ENCODE measurements around the gene GALNT18.

GRCh38 chr11:11629368-11629767, 7.6 kb upstream of the GALNT18 start:
- TF ChIP-seq ZFP30 (CRISPR knock-in tag; IDR thresholded peaks at IDR 0.05) (no peak), ARNTL (CRISPR knock-in tag; IDR thresholded peaks at IDR 0.05; ENCODE audit: borderline replicate concordance, low read depth) (no peak), SNAI2 (CRISPR knock-in tag; IDR thresholded peaks at IDR 0.05) (no peak), ZNF565 (CRISPR knock-in tag; conservative IDR thresholded peaks at IDR 0.05; ENCODE audit: low read depth) (no peak), OSR1 (CRISPR knock-in tag; IDR thresholded peaks at IDR 0.05) (no peak), BACH2 (CRISPR knock-in tag; IDR thresholded peaks at IDR 0.05; ENCODE audit: borderline replicate concordance) (no peak), GLIS3 (CRISPR knock-in tag; IDR thresholded peaks at IDR 0.05) (no peak), PATZ1 (CRISPR knock-in tag; IDR thresholded peaks at IDR 0.05; ENCODE audit: borderline replicate concordance) (no peak), ESRRG (CRISPR knock-in tag; IDR thresholded peaks at IDR 0.05) (no peak), CSDC2 (CRISPR knock-in tag; IDR thresholded peaks at IDR 0.05) (no peak), RARB (CRISPR knock-in tag; IDR thresholded peaks at IDR 0.05) (no peak), TSHZ2 (CRISPR knock-in tag; IDR thresholded peaks at IDR 0.05) (no peak), TOX (CRISPR knock-in tag; IDR thresholded peaks at IDR 0.05; ENCODE audit: borderline replicate concordance) (no peak), ZNF8 (CRISPR knock-in tag; IDR thresholded peaks at IDR 0.05) (no peak)

Data from SK-N-SH treated with all-trans-retinoic acid at 6 μM for 48 hours (cell line).